GM12878 (cell line): ENCODE measurements around the gene UVSSA. TPM values are rescaled to one million over a fixed set of nuclear protein-coding genes. Genes with fewer than 3 reads are reported as not detected.

Source experiments
- ATAC-seq: fragments of 200-7000 bp; cut with Tn5 transposase; 3 replicates; pipeline ENCODE4 v1.9.1; 2020; ENCODE audit warnings: mild to moderate bottlenecking, moderate library complexity
- BruUV-seq: library from RNA; stranded (reverse); fragments of 400-500 nt; replicated peaks from 2 replicates; lab custom pipeline; 2021; lab: Mats Ljungman, UMichigan
- CTCF ChIA-PET: fragments of 300-600 bp; sonication (Branson Sonifier 250); formaldehyde crosslinking; extraction: SDS; loops from one replicate; lab custom pipeline; 2021; ENCODE audit warnings: inconsistent platforms; lab: Yijun Ruan, JAX
- POLR2A ChIA-PET: fragments of 350-600 bp; formaldehyde crosslinking; extraction: SDS; loops from one replicate; lab custom pipeline; 2021; ENCODE audit warnings: inconsistent platforms; lab: Charles Lee
- RAD21 ChIA-PET: fragments of 300-600 bp; sonication (Branson Sonifier 250); formaldehyde crosslinking; loops from one replicate; lab custom pipeline; 2023; ENCODE audit warnings: antibody characterized with exemption; ENCODE audit not compliant: unreplicated experiment; lab: Charles Lee
- SMC1A ChIA-PET: fragments of 300-600 bp; sonication (Branson Sonifier 250); formaldehyde crosslinking; loops from one replicate; lab custom pipeline; 2023; ENCODE audit not compliant: unreplicated experiment, uncharacterized antibody; lab: Charles Lee
- DNase-seq: peaks from one replicate; pipeline ENCODE4 v3.0.0-alpha.2; 2011; ENCODE audit warnings: low read depth, low spot score
- FAIRE-seq: peaks from 3 replicates; lab custom pipeline; 2011; peaks lifted over from hg19 to GRCh38; lab: Jason Lieb, UNC
- H2AFZ ChIP-seq: 2 replicates; pipeline ENCODE4 v1.6.0; 2011; ENCODE audit warnings: low read depth, low read length, control low read depth; ENCODE audit not compliant: control insufficient read depth
- H3K27ac ChIP-seq: 2 replicates; pipeline ENCODE4 v1.5.1; 2011; ENCODE audit warnings: control low read depth; ENCODE audit not compliant: control insufficient read depth, insufficient read depth
- H3K27me3 ChIP-seq, 2 experiments: replicated peaks in 1 of 2; 2 replicates each; pipeline versions ENCODE4 v1.6.0 to v1.6.1; 2011; ENCODE audit warnings: low read length in 1 of 2; ENCODE audit not compliant: control insufficient read depth in 2 of 2, insufficient read depth in 2 of 2
- H3K36me3 ChIP-seq, 2 experiments: 2 replicates each; pipeline ENCODE4 v1.5.1; 2011; ENCODE audit warnings: low read length in 1 of 2; ENCODE audit not compliant: control insufficient read depth in 2 of 2, insufficient read depth in 2 of 2
- H3K4me1 ChIP-seq: 2 replicates; pipeline ENCODE4 v1.6.1; 2011; ENCODE audit warnings: mild to moderate bottlenecking, low read length, moderate library complexity, mixed read lengths; ENCODE audit not compliant: control insufficient read depth, insufficient read depth
- H3K4me2 ChIP-seq: 2 replicates; pipeline ENCODE4 v1.6.0; 2011; ENCODE audit warnings: control low read depth; ENCODE audit not compliant: control insufficient read depth, insufficient read depth
- H3K4me3 ChIP-seq: fragments of 200-600 bp; sonication (generic); 2 replicates; pipeline ENCODE4 v1.5.1; 2016
- H3K79me2 ChIP-seq: 2 replicates; pipeline ENCODE4 v1.6.0; 2011; ENCODE audit warnings: low read length; ENCODE audit not compliant: control insufficient read depth, insufficient read depth
- H3K9ac ChIP-seq: 2 replicates; pipeline ENCODE4 v1.8.0; 2011; ENCODE audit warnings: low read length, control low read depth, mixed read lengths; ENCODE audit not compliant: control insufficient read depth, insufficient read depth
- H3K9me3 ChIP-seq: replicated peaks from 3 replicates; pipeline ENCODE4 v1.5.1; 2011; ENCODE audit warnings: mild to moderate bottlenecking, low read length; ENCODE audit not compliant: control insufficient read depth, insufficient read depth
- H4K20me1 ChIP-seq: 2 replicates; pipeline ENCODE4 v1.6.0; 2011; ENCODE audit not compliant: control insufficient read depth, insufficient read depth
- CHD2 ChIP-seq: IDR thresholded peaks from 2 replicates; pipeline ENCODE4 v1.6.1; 2011; ENCODE audit warnings: low read depth, low read length, improper control_type of control experiment, borderline replicate concordance
- ETV6 ChIP-seq, 2 experiments: fragments of 450-650 bp in 1 of 2; IDR thresholded peaks in 1 of 2; conservative IDR thresholded peaks in 1 of 2; 2 replicates each; pipeline ENCODE4 v1.6.1; 2014; ENCODE audit warnings: antibody characterized with exemption in 1 of 2, borderline replicate concordance in 1 of 2, low read depth in 1 of 2, mild to moderate bottlenecking in 1 of 2, moderate library complexity in 1 of 2
- HDAC6 ChIP-seq: fragments of 200-600 bp; sonication (generic); IDR thresholded peaks from one replicate; pipeline ENCODE4 v1.8.0; 2017; ENCODE audit warnings: antibody characterized with exemption; ENCODE audit not compliant: unreplicated experiment
- NR2C1 ChIP-seq: fragments of 450-650 bp; IDR thresholded peaks from 2 replicates; pipeline ENCODE4 v1.6.1; 2017; ENCODE audit warnings: antibody characterized with exemption, mild to moderate bottlenecking, moderate library complexity
- USF2 ChIP-seq: IDR thresholded peaks from 2 replicates; pipeline ENCODE4 v1.6.1; 2011; ENCODE audit warnings: low read depth, low read length, improper control_type of control experiment, borderline replicate concordance
- WGBS: methylation state at CpG from one replicate; pipeline ENCODE4 v1.1.6; 2016; ENCODE audit warnings: low lambda C conversion rate; ENCODE audit not compliant: insufficient replicate concordance, insufficient coverage; ENCODE audit errors: missing lambda C conversion rate; 5-methylcytosine and 5-hydroxymethylcytosine counted together
- in situ Hi-C: fragments of 300-500 bp; cut with MboI; formaldehyde crosslinking; loops from 9 replicates; pipeline ENCODE4 v1.14.3; 2018; ENCODE audit warnings: mixed read lengths
- intact Hi-C: fragments of 100-400 bp; cut with micrococcal nuclease; formaldehyde crosslinking; loops from one replicate; pipeline ENCODE4 v1.14.2; 2022; ENCODE audit not compliant: unreplicated experiment
- polyA plus RNA-seq, 11 experiments: library from polyadenylated mRNA; depleted of rRNA in 4 of 11; unstranded in 6 of 11; stranded (reverse) in 5 of 11; fragments of >200 nt; fragmentation: Nextera tagmentation in 4 of 11; fragmentation: Illumina TruSeq in 1 of 11; extraction: Ambion mirVana in 4 of 11; extraction: Trizol in 1 of 11; gene quantifications; 1 replicate in 1 of 11; 2 replicates in 10 of 11; pipeline versions ENCODE4 v1.2.1 to v1.2.3, GENCODE V29; 2011 to 2016; ENCODE audit warnings: inconsistent platforms in 2 of 11, missing spikeins in 2 of 11, low read depth in 1 of 11
- total RNA-seq, 4 experiments: library from RNA; depleted of rRNA in 3 of 4; stranded (reverse); fragments of >200 nt in 3 of 4; fragmentation: Illumina TruSeq in 1 of 4; extraction: Trizol in 1 of 4; gene quantifications; 2 replicates each; pipeline versions ENCODE4 v1.2.1 to v1.2.3, GENCODE V29; 2013 to 2021
- TF ChIP-seq, protein P1 (sequence below): IDR thresholded peaks from 2 replicates; pipeline ENCODE4 v1.6.1; 2011; ENCODE audit warnings: borderline replicate concordance, low read depth, mild to moderate bottlenecking, moderate library complexity, mixed read lengths, low read length; ENCODE audit not compliant: insufficient read depth; ENCODE audit errors: extremely low read length

Gene UVSSA
- total and polyA plus RNA-seq, 10 of the 15 experiments (the other 5 are each of a cell fraction or from before 2014, with no cell fraction given): 0.34 to 16.8 (median 3.6) TPM

DNA sequence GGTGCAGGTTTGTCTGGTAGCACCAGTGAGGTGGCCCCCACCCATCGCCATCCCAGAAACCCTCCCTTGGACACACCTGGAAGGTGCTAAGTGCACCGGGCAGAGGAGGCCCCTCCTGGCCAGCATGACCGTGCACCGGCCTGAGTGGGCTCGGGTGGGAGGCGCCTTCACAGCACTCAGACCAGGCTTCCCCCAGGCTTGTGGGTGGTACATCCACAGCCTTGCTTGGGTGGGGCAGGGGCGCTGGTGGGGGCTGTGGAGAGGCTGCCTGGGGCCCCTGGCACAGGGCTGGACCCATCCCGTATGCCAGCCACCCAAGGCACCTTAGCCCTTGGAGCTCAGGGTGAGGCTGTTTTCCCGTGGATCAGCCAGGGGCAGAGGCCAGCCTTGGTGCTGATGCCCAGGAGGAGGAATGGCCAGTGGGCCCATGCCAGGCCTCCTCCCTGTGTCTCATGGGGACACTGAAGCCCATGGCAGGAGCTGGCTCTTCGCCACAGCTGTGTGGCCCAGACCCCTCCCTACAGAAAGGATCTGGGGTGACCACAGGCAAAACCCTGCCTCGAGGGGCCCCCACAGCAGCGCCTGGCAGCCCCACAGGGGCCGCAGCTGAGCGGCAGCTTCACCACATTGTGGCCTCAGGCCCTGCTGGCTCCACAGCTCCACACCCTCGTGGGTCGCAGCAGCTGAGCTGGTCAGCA is 37.8 kb downstream of the UVSSA start:
- FAIRE-seq: no peak
- 70% methylated on average over 16 of the region's 16 CpGs for WGBS

DNA sequence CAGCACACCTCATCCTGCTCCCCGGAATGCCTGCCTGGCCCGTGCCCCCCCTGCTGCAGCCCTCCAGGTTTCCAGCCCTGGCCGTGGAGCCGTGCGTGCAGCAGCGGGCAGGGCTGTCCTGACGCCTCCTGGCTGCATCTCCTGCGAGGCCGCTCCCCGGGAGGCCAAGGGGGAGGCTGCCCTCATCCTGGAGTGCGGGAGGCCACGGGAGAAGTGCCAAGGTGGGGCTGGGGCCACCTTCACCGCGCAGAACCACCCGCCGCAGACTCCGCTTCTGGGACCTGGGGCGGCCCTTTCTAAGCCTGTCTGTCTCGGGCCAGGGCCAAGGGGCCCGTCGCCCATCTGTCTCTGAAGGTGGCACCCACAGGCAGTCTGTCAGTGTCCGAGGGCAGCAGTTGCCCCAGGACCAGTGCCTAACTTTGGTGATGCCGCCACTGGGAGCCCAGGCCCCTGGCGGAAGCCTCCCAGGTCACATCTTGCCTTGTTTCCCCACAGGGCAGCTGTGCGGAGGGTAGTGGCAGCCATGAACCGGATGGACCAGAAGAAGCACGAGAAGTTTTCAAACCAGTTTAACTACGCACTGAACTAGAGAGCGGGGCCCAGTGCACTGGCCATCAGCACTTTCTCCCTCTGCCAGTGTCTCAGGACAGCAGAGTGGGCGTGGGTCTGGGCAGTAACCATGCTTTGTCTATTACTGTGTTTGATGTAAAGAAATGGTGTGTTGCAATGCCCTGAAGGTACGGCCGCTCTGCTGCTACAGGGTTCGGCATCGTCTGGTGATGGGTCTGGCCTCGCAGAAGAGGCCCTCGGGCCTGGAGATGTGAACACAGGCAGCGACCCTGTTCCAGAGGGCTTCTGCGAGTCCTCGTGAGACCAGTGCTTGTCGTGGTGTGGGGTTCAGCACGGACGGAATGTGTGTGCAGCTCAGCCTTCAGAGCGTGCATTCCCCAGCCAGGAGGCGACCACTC is 38.6 kb downstream of the UVSSA start:
- FAIRE-seq: no peak
- ChIA-PET CTCF (no interaction called here), RAD21 (no interaction called here), POLR2A (no interaction called here), SMC1A (no interaction called here)
- H4K20me1 ChIP-seq: no peaks in the 10 kb centered on the region
- no peak overlapping the region for H3K27ac ChIP-seq
- no peak overlapping the region for H2AFZ ChIP-seq
- H3K9ac ChIP-seq: no peak overlapping the region
- no peaks in the 10 kb centered on the region for H3K79me2 ChIP-seq
- H3K36me3 ChIP-seq: peaks cover 0 to 4% of the 10 kb centered on the region in 2 experiments; a peak in 1 of 4 replicates
- BruUV-seq: no TSS peak
- WGBS: 93% methylated on average over 44 of the region's 44 CpGs
- H3K9me3 ChIP-seq: peaks cover 1% of the 10 kb centered on the region; the same call in 2 of the 3 replicates
- in situ Hi-C loops (no loop called here), intact Hi-C loops (no loop called here)
- no peak for ATAC-seq
- no peak overlapping the region for H3K4me3 ChIP-seq
- no peak overlapping the region for H3K4me2 ChIP-seq
- DNase-seq: no peak
- H3K27me3 ChIP-seq: no peaks in the 10 kb centered on the region
- no peaks in the 10 kb centered on the region for H3K4me1 ChIP-seq
- no peak for TF ChIP-seq HDAC6
- no peak for TF ChIP-seq USF2
- TF ChIP-seq, protein P1, sequence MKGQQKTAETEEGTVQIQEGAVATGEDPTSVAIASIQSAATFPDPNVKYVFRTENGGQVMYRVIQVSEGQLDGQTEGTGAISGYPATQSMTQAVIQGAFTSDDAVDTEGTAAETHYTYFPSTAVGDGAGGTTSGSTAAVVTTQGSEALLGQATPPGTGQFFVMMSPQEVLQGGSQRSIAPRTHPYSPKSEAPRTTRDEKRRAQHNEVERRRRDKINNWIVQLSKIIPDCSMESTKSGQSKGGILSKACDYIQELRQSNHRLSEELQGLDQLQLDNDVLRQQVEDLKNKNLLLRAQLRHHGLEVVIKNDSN: no peak
- no peak for TF ChIP-seq CHD2
- TF ChIP-seq NR2C1: no peak

More for the DNA sequence above, 37.8 kb downstream of the UVSSA start:
- RAD21 ChIA-PET: no interaction called here
- CTCF ChIA-PET: no interaction called here
- SMC1A ChIA-PET: no interaction called here
- in situ Hi-C loops (no loop called here), intact Hi-C loops (no loop called here)
- Histone ChIP-seq H3K4me2 (no peak overlapping the region), H3K36me3 (peaks cover 0 to 4% of the 10 kb centered on the region in 2 experiments; a peak in 1 of 4 replicates), H4K20me1 (no peaks in the 10 kb centered on the region), H3K27me3 (no peaks in the 10 kb centered on the region)
- ATAC-seq: no peak
- TF ChIP-seq ETV6 (conservative IDR thresholded peaks at IDR 0.05 in 1 of 2, IDR thresholded peaks at IDR 0.05 in 1 of 2; ENCODE audit: borderline replicate concordance in 1 of 2, low read depth in 1 of 2): no peak
- TF ChIP-seq, all 136 proteins: peak for 0
- no peak overlapping the region for H2AFZ ChIP-seq
- DNase-seq: no peak
- no peak overlapping the region for H3K27ac ChIP-seq
- POLR2A ChIA-PET: no interaction called here
- no peak overlapping the region for H3K4me3 ChIP-seq
- peaks cover 1% of the 10 kb centered on the region; the same call in 2 of the 3 replicates for H3K9me3 ChIP-seq
- H3K9ac ChIP-seq: no peak overlapping the region
- no TSS peak for BruUV-seq
- H3K4me1 ChIP-seq: no peaks in the 10 kb centered on the region
- no peaks in the 10 kb centered on the region for H3K79me2 ChIP-seq
